GM21367 (cell line): ENCODE data around the gene NFU1.

Experiments
- ATAC-seq: cut with Tn5 transposase; IDR thresholded peaks from one replicate; pipeline ENCODE4 v1.9.1; 2021; ENCODE audit not compliant: unreplicated experiment

The NFU1 gene

DNA sequence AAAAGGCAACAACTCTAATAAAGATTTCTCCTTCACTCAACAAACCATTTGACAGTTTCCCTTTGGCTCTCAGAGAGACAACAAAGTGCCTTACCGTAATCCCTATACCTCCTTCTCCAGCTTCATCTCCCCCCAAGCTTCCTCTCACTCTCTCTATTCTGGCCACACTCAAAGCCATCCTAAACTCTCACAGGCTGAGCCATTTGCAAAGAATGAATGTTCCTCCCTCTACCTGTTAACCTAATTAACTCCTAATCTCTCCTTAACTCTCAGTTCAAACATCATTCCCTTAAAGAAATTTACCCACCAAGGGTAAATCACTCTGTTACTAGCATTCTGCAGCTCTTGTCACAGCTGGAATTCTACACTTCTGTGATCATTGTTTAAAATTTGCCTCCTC is 88.5 kb downstream of the NFU1 start:
- ATAC-seq = no peak
